Calu3 (cell line): ENCODE results near the gene TMEM229A. TPM values are rescaled to one million over a fixed set of nuclear protein-coding genes. Genes with fewer than 3 reads are reported as not detected.

Experiments
- BruUV-seq: library from RNA; stranded (reverse); fragments of 400-500 nt; replicated peaks from 2 replicates; lab custom pipeline; 2021; lab: Mats Ljungman, UMichigan
- CTCF ChIA-PET: fragments of 300-600 bp; sonication (Branson Sonifier 250); formaldehyde crosslinking; loops from one replicate; lab custom pipeline; 2022; ENCODE audit warnings: antibody characterized with exemption; lab: Charles Lee
- DNase-seq: peaks from one replicate; pipeline ENCODE4 v3.0.0; 2022
- H3K27ac Mint-ChIP-seq: one replicate; pipeline ENCODE4 v1.8.0; 2022; ENCODE audit warnings: mixed read lengths; ENCODE audit not compliant: unreplicated experiment
- H3K27me3 Mint-ChIP-seq: one replicate; pipeline ENCODE4 v1.8.0; 2022; ENCODE audit warnings: mixed read lengths; ENCODE audit not compliant: unreplicated experiment
- H3K36me3 Mint-ChIP-seq: one replicate; pipeline ENCODE4 v1.8.0; 2022; ENCODE audit warnings: mild to moderate bottlenecking, moderate library complexity, mixed read lengths; ENCODE audit not compliant: insufficient read depth, unreplicated experiment
- H3K4me1 Mint-ChIP-seq: one replicate; pipeline ENCODE4 v1.8.0; 2022; ENCODE audit warnings: mild to moderate bottlenecking, low read depth, mixed read lengths; ENCODE audit not compliant: unreplicated experiment
- H3K4me3 Mint-ChIP-seq: one replicate; pipeline ENCODE4 v1.8.0; 2022; ENCODE audit warnings: mild to moderate bottlenecking, low read depth, moderate library complexity, mixed read lengths; ENCODE audit not compliant: unreplicated experiment
- H3K9me3 Mint-ChIP-seq: one replicate; pipeline ENCODE4 v1.8.0; 2022; ENCODE audit warnings: low read depth, mixed read lengths; ENCODE audit not compliant: unreplicated experiment
- intact Hi-C: fragments of 100-400 bp; cut with micrococcal nuclease; formaldehyde crosslinking; loops from one replicate; pipeline ENCODE4 v1.10.0; 2022; ENCODE audit not compliant: unreplicated experiment
- total RNA-seq: library from RNA; stranded (reverse); gene quantifications from 2 replicates; pipeline ENCODE4 v1.2.3, GENCODE V29; 2022
- TF ChIP-seq, protein P1 (sequence below): fragments of 200-600 bp; IDR thresholded peaks from one replicate; pipeline ENCODE4 v1.8.0; 2022; ENCODE audit warnings: antibody characterized with exemption; ENCODE audit not compliant: unreplicated experiment

The TMEM229A gene
- total RNA-seq, 1 experiment from 2014 or later: not detected

- BruUV-seq: no TSS peak
- intact Hi-C loops: no loop called here
- TF ChIP-seq, protein P1, sequence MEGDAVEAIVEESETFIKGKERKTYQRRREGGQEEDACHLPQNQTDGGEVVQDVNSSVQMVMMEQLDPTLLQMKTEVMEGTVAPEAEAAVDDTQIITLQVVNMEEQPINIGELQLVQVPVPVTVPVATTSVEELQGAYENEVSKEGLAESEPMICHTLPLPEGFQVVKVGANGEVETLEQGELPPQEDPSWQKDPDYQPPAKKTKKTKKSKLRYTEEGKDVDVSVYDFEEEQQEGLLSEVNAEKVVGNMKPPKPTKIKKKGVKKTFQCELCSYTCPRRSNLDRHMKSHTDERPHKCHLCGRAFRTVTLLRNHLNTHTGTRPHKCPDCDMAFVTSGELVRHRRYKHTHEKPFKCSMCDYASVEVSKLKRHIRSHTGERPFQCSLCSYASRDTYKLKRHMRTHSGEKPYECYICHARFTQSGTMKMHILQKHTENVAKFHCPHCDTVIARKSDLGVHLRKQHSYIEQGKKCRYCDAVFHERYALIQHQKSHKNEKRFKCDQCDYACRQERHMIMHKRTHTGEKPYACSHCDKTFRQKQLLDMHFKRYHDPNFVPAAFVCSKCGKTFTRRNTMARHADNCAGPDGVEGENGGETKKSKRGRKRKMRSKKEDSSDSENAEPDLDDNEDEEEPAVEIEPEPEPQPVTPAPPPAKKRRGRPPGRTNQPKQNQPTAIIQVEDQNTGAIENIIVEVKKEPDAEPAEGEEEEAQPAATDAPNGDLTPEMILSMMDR: no peak
- CTCF ChIA-PET: no interaction called here
- H3K4me1 Mint-ChIP-seq: no peaks in the 10 kb centered on the region
- no peak for DNase-seq
- peaks cover 33% of the 10 kb centered on the region for H3K27me3 Mint-ChIP-seq
- H3K4me3 Mint-ChIP-seq: no peak overlapping the region
- H3K36me3 Mint-ChIP-seq: no peaks in the 10 kb centered on the region
- no peaks in the 10 kb centered on the region for H3K9me3 Mint-ChIP-seq
- H3K27ac Mint-ChIP-seq: no peak overlapping the region
Observed at GRCh38 chr7:124062171-124062570, 29.3 kb upstream of the TMEM229A start.

DNA sequence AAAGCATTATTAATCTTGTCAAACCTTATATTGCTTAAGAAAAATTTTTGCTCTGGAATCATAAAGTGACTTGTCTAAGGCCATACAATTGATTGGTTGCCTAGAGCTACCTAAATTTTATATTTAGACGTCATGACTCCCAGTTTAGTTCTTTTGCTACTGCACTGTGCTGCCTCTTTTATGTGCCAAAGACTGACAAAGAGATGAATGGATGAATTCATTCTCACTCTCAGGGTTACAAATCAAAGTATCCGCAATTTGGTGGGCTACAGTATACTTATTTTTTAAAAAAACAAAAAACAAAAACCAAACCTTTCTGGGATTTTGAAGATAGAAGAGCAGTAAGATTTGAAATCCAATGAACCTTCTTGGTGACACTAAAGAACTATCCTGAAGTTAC, 27.7 kb upstream of the TMEM229A start:
- H3K36me3 Mint-ChIP-seq: no peaks in the 10 kb centered on the region
- TF ChIP-seq, protein P1: no peak
- H3K9me3 Mint-ChIP-seq: no peaks in the 10 kb centered on the region
- no peaks in the 10 kb centered on the region for H3K4me1 Mint-ChIP-seq
- H3K27me3 Mint-ChIP-seq: peaks cover 17% of the 10 kb centered on the region
- DNase-seq: no peak
- no peak overlapping the region for H3K27ac Mint-ChIP-seq
- intact Hi-C loops: no loop called here
- BruUV-seq: no TSS peak
- H3K4me3 Mint-ChIP-seq: no peak overlapping the region
- CTCF ChIA-PET: no interaction called here

DNA sequence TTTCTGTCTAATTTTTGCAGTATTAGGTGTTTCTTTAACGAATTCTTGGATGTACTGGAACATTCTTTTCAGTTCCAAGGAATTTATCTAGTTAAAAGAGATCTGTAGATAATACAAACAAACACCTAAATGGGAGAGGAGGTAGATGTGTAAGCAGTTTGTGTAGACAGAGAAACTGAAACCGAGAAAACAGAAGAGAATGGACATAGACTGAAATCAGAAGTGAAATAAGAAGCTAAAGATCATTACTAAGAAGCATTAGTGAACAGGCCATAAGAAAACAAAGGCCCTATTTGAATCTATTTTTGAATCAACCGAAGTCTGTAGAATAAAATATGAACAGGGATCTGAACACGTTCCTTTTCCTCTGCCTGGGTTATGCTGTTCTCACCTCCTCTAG, 26.5 kb upstream of the TMEM229A start:
- Mint-ChIP-seq H3K4me3 (no peak overlapping the region), H3K4me1 (no peaks in the 10 kb centered on the region), H3K27ac (no peak overlapping the region), H3K27me3 (peaks cover 11% of the 10 kb centered on the region), H3K9me3 (no peaks in the 10 kb centered on the region), H3K36me3 (no peaks in the 10 kb centered on the region)
- BruUV-seq: no TSS peak
- CTCF ChIA-PET: no interaction called here
- TF ChIP-seq, protein P1: no peak
- no peak for DNase-seq
- intact Hi-C loops: loop anchor here (10.0 kb wide), 1 partner anchor 65 kb away; no protein-coding TSS in a partner anchor

DNA sequence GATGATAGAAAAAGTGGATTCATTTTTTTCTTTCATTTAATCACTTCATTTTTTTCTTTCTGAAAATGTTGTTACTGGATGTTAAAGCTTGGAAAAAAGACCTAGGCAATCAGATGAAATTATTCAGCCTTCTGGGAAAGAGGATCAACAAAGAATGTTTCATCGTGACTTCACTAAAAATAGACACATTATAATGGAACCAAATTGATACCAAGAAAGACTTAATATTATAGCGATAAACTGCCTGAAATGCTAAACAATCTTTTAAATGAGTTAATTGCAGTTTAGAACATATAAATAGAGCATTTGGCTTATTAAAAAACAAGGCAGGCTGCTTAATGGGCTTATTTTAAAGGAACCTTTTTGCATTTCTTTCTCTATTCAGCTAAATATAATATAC, 25.6 kb upstream of the TMEM229A start:
- DNase-seq: no peak
- CTCF ChIA-PET: no interaction called here
- Mint-ChIP-seq H3K4me3 (no peak overlapping the region), H3K27ac (no peak overlapping the region), H3K4me1 (no peaks in the 10 kb centered on the region), H3K9me3 (no peaks in the 10 kb centered on the region), H3K27me3 (peaks cover 11% of the 10 kb centered on the region), H3K36me3 (no peaks in the 10 kb centered on the region)
- BruUV-seq: no TSS peak
- TF ChIP-seq, protein P1: no peak
- intact Hi-C loops: loop anchor here (10.0 kb wide), 1 partner anchor 64 kb away; no protein-coding TSS in a partner anchor
